Hematopoietic multipotent progenitor cell treated with erythropoietin and hydrocortisone succinate and interleukin-3 and kit ligand, for 4 days (in vitro differentiated cells): ENCODE data around the gene NATD1.
"Not testable (repeated sequence)": the region's sequence is repeated elsewhere in the genome, so short reads cannot be mapped to it uniquely, and the experiment has no call there.

Experiments used
- DNase-seq: peaks from one replicate; pipeline ENCODE4 v3.0.0-alpha.2; 2015

NATD1 gene

DNA sequence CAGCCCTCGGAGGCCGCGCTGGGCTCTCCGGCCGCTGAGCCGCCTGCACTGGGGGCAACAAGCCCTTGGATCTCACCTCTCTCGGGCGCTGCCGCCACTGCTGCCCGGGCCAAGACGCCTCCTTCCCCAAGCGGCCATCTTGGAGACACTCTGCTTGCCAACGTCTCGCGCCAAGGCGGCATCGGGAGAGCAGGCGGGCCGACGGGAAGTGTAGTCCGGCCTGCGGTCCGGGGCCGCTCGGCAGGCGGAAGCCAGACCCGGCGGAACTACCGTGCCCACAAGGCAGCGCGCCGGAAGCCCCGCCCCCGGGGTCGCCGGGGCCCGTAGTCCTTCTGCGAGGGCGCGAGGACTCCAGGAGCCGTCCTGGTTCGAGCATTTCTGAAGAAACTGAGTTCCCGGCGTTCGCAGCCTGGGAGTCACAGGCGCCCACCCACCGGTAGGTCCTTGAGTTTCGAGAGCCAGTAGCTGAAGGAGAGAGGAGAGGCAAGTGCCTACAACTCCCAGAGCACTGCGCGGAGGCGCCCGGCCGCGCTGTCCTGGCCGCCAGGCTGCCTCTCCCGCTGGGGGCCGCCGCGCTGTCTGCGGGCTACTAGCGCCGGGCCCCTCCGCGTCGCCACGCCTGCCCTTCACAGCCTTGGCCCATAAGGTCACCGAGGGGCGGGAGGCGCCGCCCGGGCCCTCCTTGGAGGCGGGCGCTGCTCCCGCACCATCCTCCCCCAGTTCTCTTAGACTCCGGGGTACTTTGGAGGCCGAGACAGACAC, 39.0 kb downstream of the NATD1 start, which contains the start of gene TMEM11:
TMEM11 (minus strand) TSS at position 147 of the 762 bp plus-strand sequence; CDS start at position 138, 9 bp downstream.
- peak; percentile 99 for DNase-seq

- DNase-seq = peak; percentile 71
Observed at GRCh38 chr17:21213638-21214014, 39.6 kb downstream of the NATD1 start.

DNA sequence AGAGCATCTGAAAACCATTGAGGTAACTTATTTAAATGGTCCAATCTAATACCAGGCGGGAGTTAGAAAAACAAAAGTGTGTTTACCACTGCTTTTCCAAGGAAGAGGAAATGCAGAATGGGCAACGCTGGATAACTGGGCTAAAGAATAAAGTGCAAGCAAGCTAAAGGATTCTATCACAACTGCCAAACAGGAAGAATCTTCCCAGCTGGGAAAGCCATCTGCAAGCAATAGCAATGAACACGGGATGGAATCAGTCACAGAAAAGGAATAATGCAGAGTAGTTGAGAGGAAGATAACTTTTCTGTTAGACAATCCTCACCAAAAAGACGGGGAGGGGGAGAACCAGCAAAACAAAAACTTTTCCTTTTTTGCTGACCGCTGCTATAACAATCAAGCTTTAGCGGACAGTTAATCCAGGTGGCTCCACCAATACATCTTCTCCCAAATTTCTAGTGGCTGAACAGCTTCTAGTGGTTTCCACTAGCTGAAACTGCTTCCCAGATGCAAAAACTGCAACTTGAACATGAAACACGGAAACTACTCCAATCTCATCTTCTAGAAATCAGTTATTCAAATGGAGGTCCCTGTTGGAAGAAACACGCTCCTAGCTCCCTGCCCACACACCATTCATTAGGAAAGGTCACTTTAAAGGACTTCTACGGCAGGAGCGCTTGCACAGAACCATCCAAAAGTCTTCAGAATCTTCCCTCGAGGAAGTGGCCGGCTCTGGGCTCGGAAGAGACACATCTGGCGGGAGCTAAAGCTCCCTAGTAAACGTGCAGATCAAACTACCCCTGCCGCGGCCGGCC, 40.2 kb downstream of the NATD1 start:
- no peak for DNase-seq

- DNase-seq = no peak
Observed at GRCh38 chr17:21211825-21212479, 41.3 kb downstream of the NATD1 start.

DNA sequence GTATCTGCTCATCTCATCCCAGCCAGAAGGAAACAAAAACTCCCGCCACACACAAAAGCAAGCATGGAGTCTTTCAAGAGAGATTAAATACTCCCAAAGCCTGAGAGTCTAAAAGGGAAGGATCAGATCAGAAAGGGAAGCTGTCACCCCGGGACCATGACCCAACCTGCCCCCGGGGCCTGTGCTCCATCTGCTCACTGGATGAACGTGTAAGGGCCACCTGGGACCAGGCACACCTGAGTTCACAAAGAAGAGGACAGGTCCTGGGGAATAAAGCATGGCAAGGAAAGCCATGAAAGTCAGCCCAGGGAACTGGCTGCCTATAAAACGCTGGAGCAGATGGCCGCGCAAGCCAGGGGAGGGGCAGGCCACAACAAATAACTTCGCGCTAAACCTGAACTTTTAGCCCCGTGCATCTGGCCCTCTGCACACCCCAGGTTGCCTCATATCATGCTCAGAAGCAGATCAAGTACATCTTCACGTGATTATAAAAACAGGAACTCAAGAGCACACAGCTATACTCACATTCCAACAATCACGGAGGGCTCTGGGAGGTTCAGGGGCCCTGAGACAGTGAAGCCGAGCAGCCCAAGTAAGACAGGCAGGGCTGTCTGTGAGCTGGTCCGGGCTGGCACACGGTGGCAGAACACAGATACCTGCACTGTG, 42.7 kb downstream of the NATD1 start:
- peak; percentile 69 for DNase-seq

DNA sequence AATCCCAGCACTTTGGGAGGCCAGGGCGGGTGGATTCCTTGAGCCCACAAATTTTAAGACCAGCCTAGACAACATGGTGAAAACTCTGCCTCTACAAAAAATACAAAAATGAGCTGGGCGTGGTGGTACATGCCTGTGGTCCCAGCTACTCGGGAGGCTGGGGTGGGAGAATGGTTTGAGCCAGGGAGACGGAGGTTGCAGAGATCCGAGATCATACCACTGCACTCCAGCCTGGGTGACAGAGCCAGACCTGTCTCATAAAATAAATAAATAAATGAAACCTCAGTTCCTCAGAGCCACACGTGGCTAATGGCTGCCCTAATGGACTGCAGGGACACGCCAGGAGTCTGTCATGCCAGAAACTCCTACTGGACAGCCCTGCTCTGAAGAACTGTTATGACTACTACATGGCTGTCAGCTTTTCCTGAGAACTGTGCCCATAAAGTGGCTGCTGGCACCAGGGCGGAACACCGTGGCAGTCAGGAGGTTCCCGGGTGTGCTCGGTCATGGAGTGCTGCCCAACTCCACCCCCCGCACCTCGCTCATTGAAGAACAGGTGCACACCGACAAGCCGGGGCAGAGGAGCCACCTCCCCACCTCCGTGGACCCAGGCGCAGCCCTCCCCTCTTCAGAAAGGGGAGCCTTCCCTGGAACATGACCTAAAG, 43.6 kb downstream of the NATD1 start:
- DNase-seq = no peak

GRCh38 chr17:21208352-21208751, 44.9 kb downstream of the NATD1 start:
- no peak for DNase-seq

DNA sequence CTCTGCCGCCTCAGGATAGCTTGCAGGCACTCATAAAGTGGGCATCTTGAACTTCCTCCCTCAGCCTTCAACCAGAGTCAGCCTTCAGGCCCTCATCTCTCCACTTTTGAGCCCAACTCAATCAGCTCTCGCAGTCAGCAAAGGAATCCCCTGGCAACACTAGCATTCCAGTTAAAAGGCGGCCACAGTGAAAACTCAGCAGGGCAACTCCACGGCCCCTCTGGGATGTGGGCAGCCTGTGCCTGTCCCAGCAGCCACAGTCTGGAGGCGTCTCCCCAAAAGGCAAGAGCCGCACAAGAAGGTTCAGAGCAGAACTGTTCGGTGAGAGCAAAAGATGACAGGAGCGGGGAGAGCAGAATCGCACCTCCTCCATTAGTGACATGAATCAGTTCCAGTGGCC, 48.3 kb downstream of the NATD1 start:
- no peak for DNase-seq

DNA sequence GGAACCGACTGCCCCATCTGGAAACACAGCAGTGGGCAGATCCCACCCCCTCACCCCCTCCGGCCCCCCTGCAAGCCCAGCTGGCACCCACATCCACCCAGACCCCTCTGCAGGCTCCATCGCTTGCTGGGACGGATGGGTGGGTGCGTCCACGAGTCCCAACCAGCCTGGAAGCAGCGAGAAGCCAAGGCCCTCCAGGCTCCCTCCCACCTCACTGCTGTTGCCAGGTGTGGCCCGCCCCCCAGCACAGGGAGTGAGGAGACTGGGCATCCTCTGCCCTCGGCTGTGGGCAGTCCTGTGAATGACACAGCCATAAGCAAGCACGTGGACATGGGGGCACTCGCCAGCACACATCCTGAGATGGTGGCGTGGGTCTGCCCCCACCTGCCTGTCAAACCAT, 50.7 kb downstream of the NATD1 start:
- no peak for DNase-seq

DNA sequence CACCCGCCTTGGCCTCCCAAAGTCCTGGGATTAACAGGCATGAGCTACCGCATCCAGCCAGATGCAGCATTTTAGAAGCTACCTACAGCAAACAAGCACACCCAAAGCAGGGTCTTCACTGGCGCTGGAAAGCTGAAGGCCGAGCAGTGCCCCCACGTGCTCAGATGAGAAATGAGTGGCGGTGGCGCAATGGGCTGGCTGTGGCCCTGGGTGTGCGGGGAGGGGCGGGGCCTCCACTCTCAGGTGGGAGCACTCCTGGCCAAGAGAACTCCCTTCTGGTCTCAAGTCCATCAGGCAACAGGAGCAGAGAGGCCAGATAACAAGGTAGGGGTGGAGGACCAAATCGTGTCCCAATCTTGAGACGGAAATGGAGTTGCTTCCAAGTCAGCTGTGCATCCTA, 51.3 kb downstream of the NATD1 start:
- no peak for DNase-seq

DNA sequence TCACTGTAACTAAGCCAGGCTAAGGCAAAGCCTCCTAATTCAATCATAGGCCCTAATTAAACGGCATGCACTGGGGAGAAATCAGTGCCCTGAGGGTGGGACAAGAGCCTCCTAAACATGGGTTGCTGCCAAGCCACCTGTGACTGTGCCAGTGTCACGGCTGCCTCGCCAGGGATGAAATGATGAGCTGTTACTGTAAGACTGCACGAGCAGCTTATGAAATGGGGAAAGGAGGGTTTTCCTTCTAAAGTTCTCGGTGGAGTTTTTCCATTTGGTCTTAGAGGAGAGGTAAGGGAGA, 52.0 kb downstream of the NATD1 start:
- DNase-seq = no peak

DNA sequence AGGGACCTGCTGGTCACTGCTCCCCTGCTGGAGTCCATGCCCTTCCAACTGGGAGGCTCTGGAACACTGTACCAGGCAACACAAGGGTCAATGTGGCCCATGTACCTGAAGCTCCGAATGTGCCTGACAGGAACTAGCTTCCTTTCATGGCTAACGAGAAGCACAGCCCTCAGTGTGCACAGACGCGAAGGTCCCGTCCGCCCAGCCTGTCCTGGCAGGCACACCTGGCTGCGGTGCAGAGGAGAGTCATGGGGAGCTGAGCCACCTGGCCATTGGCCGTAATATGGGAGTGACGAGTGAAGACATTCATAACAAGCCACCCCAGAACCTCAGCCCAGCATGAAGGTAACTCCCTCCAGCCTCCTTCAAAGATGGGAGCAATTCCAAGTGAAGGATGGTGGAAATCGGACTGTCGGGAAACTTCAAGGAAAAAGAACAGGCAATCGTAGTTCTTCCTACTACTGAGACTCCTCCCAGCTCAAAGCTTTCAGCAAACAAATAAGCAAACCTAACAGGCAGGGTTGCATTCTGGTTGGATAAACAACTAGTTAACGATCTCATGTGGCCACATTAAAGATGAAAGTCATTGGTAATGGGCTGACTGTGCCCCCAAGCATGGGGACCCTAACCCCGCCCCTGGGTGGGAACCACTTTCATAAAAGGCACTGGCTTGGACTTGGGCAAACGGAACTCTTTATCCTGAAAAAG, 52.5 kb downstream of the NATD1 start:
- no peak for DNase-seq

DNA sequence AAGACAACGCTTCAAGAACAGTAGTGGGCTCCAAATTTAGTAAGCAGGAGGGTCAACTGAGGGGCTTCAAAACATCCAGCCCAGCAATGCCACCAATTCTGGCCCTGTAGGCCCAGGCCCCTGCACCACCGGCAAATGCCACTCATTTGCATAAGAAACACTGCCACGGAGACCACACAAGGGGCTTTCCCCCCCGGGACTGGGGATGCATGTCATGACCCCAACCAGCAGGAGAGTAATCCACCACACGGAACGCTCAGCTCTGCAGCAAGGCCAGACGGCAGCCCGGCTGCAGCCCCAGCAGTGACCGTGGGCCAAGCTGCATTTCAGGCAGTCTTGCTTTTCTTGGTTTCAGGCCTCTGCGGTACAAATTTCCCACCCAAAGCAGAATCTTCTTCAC, 53.4 kb downstream of the NATD1 start:
- DNase-seq = no peak

- DNase-seq = peak; percentile 92
Observed at GRCh38 chr17:21199311-21199710, 53.9 kb downstream of the NATD1 start.

GRCh38 chr17:21198411-21198810, 54.8 kb downstream of the NATD1 start:
- DNase-seq = no peak

DNA sequence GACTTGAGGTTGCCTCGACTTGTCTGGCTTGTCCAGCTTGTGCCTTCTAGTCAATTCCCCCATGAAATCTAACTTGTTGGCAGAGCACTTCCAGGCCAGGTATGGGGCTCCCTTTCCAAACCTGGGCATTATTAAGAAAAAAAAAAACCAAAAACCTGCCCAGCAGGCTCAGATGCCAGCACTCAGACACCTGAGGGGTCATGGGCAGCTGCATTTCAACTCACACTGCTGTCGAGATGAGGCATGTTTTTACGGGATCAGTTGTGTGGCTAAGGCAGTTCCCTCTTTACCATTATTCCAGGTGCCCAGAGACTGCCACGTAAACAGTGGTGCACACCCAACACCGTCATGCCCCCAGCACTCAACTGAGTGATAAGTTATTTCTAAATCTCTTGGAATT, 57.1 kb downstream of the NATD1 start:
- DNase-seq = no peak

GRCh38 chr17:21194703-21195102, 58.5 kb downstream of the NATD1 start:
- DNase-seq = no peak

DNA sequence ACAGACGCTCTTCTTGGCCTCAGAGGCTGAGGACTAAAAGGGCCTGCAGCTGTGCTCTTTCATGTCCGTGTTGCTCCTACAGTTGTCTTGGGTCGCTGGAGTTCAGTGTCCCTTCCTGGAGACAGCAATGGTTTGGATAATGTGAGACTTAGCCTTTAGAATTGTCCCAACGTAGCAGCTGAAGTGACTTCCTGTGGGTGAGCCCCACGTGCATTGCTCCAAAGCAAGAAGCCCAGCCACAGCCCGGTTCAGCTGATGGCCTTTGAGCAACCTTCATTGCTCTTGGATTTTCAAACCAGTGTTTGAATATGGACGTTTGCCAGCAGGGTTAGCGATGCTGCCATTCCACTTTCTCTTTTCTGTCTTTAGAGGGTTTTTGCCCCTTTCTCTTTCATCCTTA, 59.0 kb downstream of the NATD1 start:
- DNase-seq = no peak

GRCh38 chr17:21193031-21193430, 60.2 kb downstream of the NATD1 start:
- no peak for DNase-seq

GRCh38 chr17:21192414-21192813, 60.8 kb downstream of the NATD1 start:
- DNase-seq = not testable (repeated sequence)

GRCh38 chr17:21191698-21192097, 61.5 kb downstream of the NATD1 start:
- DNase-seq = no peak

GRCh38 chr17:21190078-21190477, 63.1 kb downstream of the NATD1 start:
- DNase-seq = no peak
